Smooth muscle cell (in vitro differentiated cells): Measurements from ENCODE around the gene IFIT5. TPM values are rescaled to one million over a fixed set of nuclear protein-coding genes. Genes with fewer than 3 reads are reported as not detected.
"Not testable (repeated sequence)": the region's sequence is repeated elsewhere in the genome, so short reads cannot be mapped to it uniquely, and the experiment has no call there.

ENCODE experiments used
- DNase-seq: peaks from one replicate; lab custom pipeline; 2025; ENCODE audit not compliant: unreplicated experiment; lab: John Stamatoyannopoulos, UW
- H2AFZ ChIP-seq: fragments of 200-600 bp; sonication (generic); 2 replicates; pipeline ENCODE4 v1.6.0; 2016; ENCODE audit warnings: antibody characterized with exemption, low read depth, mild to moderate bottlenecking
- H3F3A ChIP-seq: fragments of 200-600 bp; sonication (generic); 2 replicates; pipeline ENCODE4 v1.6.0; 2017; ENCODE audit warnings: antibody characterized with exemption, low read depth
- H3K27ac ChIP-seq: fragments of 200-600 bp; sonication (generic); 2 replicates; pipeline ENCODE4 v1.5.1; 2016; ENCODE audit warnings: low read depth, mild to moderate bottlenecking
- H3K27me3 ChIP-seq: fragments of 200-600 bp; sonication (generic); 2 replicates; pipeline ENCODE4 v1.6.1; 2016; ENCODE audit warnings: low read depth, mild to moderate bottlenecking
- H3K36me3 ChIP-seq: fragments of 200-600 bp; sonication (generic); 2 replicates; pipeline ENCODE4 v1.5.1; 2016; ENCODE audit warnings: low read depth
- H3K4me1 ChIP-seq: fragments of 200-600 bp; sonication (generic); 2 replicates; pipeline ENCODE4 v1.5.1; 2016; ENCODE audit warnings: low read depth
- H3K4me2 ChIP-seq: fragments of 200-600 bp; sonication (generic); 2 replicates; pipeline ENCODE4 v1.6.0; 2016; ENCODE audit warnings: mild to moderate bottlenecking
- H3K4me3 ChIP-seq: fragments of 200-600 bp; sonication (generic); 2 replicates; pipeline ENCODE4 v1.5.1; 2016; ENCODE audit warnings: mild to moderate bottlenecking
- H3K79me2 ChIP-seq: fragments of 200-600 bp; sonication (generic); 2 replicates; pipeline ENCODE4 v1.6.0; 2016; ENCODE audit warnings: low read depth, mild to moderate bottlenecking
- H3K9ac ChIP-seq: fragments of 200-600 bp; sonication (generic); 2 replicates; pipeline ENCODE4 v1.6.0; 2016; ENCODE audit warnings: low read depth
- H3K9me3 ChIP-seq: fragments of 200-600 bp; sonication (generic); replicated peaks from 2 replicates; pipeline ENCODE4 v1.5.1; 2016; ENCODE audit warnings: low read depth
- H4K20me1 ChIP-seq: fragments of 200-600 bp; sonication (generic); 2 replicates; pipeline ENCODE4 v1.6.0; 2016; ENCODE audit warnings: low read depth
- CTCF ChIP-seq: fragments of 200-600 bp; sonication (generic); IDR thresholded peaks from 2 replicates; pipeline ENCODE4 v1.5.1; 2017; ENCODE audit warnings: borderline replicate concordance, mild to moderate bottlenecking, antibody characterized with exemption; ENCODE audit not compliant: insufficient read depth, poor library complexity, severe bottlenecking
- WGBS: methylation state at CpG from one replicate; pipeline ENCODE4 v1.1.7; 2016; ENCODE audit warnings: low lambda C conversion rate; 5-methylcytosine and 5-hydroxymethylcytosine counted together
- polyA plus RNA-seq: library from polyadenylated mRNA; unstranded; fragments of >200 nt; fragmentation: Nextera tagmentation; extraction: Ambion mirVana; gene quantifications from 2 replicates; pipeline ENCODE4 v1.2.1, GENCODE V29; 2016
- total RNA-seq: library from RNA; depleted of rRNA; stranded (reverse); fragments of >200 nt; gene quantifications from 2 replicates; pipeline ENCODE4 v1.2.3, GENCODE V29; 2014

Gene IFIT5
- total and polyA plus RNA-seq, 2 experiments from 2014 or later, result 4.9 to 7.7 TPM

GRCh38 chr10:89438525-89438924 is 24.2 kb downstream of the IFIT5 start:
- DNase-seq, result no peak
- Histone ChIP-seq H3K79me2 (no peaks in the 10 kb centered on the region), H3K4me2 (no peak overlapping the region), H2AFZ (no peak overlapping the region), H3K27me3 (no peaks in the 10 kb centered on the region), H3K4me1 (no peaks in the 10 kb centered on the region), H3K4me3 (no peak overlapping the region), H3F3A (no peaks in the 10 kb centered on the region), H3K9me3 (no peaks in the 10 kb centered on the region), H4K20me1 (no peaks in the 10 kb centered on the region), H3K27ac (no peak overlapping the region), H3K9ac (no peak overlapping the region), H3K36me3 (no peaks in the 10 kb centered on the region)
- WGBS, result 58% methylated on average over 4 of the region's 4 CpGs
- no peak for TF ChIP-seq CTCF

DNA sequence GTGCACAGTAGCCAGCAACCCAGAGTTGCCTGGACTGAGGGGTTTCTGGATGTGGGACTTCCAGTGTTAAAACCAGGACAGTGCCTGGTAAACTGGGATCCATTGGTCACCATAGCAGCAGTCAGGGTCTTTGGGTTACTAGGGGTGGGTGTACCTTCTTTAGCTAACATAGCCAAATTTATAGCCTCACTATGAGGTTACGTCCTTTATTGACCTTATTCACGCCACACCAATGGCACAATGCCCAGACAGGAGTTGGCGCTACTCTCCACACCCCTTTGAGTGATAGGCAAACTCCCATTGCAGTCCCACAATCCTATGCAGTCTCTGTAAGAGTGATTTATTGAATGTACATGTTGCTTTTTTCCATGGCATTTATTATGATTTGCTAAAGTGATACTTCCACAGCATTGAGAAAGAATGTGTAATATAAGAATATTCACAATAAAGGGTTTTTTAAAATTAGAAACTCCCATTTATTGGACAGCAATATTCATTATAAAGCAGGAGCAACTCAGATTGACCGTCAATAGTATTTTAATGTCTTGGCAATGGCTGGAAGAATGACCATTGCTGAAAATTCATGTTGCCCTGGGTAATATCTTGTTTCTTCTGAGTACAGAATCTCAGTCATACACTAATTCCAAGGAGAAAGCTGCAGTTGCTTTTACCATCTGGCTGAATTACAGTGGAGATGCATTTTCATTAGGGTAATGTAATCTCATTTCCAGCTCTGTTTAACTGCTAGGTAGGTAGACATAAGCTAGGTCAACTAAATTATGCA is 26.1 kb downstream of the IFIT5 start:
- no peak overlapping the region for H3K4me2 ChIP-seq
- no peak for TF ChIP-seq CTCF
- H4K20me1 ChIP-seq, result no peaks in the 10 kb centered on the region
- DNase-seq, result no peak
- no peaks in the 10 kb centered on the region for H3F3A ChIP-seq
- H3K4me1 ChIP-seq, result no peaks in the 10 kb centered on the region
- no peaks in the 10 kb centered on the region for H3K79me2 ChIP-seq
- no peaks in the 10 kb centered on the region for H3K36me3 ChIP-seq
- no peak overlapping the region for H3K9ac ChIP-seq
- H2AFZ ChIP-seq, result no peak overlapping the region
- H3K27me3 ChIP-seq, result no peaks in the 10 kb centered on the region
- H3K27ac ChIP-seq, result no peak overlapping the region
- no peaks in the 10 kb centered on the region for H3K9me3 ChIP-seq
- 95% methylated on average over 4 of the region's 4 CpGs for WGBS
- no peak overlapping the region for H3K4me3 ChIP-seq

DNA sequence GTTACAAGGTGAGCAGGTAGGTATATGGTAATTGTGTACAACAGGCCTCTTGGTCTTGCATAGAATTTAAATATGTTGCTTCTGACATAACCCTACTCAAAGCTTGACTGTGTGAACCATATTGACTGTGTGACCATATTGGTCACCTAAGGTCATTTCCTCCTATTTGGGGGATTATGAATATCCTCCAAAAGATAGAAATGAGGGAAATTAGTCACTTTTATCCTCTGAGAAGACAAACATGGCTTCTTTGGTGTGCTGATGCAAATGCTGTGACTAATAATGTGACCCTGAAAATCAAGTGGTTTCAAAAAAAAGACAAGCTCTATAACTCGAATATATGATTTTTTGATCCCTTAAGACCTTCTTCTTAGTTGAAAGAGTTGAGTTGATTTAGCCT is 27.9 kb downstream of the IFIT5 start:
- Histone ChIP-seq H3K9ac (no peak overlapping the region), H3K27me3 (no peaks in the 10 kb centered on the region), H3K4me1 (no peaks in the 10 kb centered on the region), H3K4me2 (no peak overlapping the region), H3K36me3 (no peaks in the 10 kb centered on the region), H3K4me3 (no peak overlapping the region), H3K9me3 (no peaks in the 10 kb centered on the region), H4K20me1 (no peaks in the 10 kb centered on the region), H2AFZ (no peak overlapping the region), H3K79me2 (no peaks in the 10 kb centered on the region), H3F3A (no peaks in the 10 kb centered on the region), H3K27ac (no peak overlapping the region)
- 76% methylated on average over 1 of the region's 1 CpG for WGBS
- TF ChIP-seq CTCF, result no peak
- DNase-seq, result no peak

DNA sequence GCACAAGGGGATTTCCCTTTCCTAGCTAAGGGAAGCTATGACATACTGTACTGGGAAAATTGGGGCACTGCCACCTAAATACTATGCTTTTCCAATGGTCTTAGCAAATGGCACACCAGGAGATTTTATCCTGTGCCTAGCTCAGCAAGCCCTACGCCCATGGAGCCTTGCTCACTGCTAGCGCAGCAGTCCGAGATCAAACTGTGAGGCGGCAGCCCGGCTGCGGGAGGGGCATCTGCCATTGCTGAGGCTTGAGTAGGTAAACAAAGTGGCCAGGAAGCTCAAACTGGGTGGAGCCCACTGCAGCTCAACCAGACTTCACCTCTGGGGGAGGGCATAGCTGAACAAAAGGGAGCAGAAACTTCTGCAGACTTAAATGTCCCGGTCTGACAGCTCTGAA is 30.5 kb downstream of the IFIT5 start:
- H4K20me1 ChIP-seq, H3F3A ChIP-seq, H3K4me2 ChIP-seq, H3K79me2 ChIP-seq, DNase-seq, H3K36me3 ChIP-seq, H3K4me1 ChIP-seq, H3K4me3 ChIP-seq, H3K9me3 ChIP-seq, H3K27ac ChIP-seq, H3K9ac ChIP-seq, H2AFZ ChIP-seq, H3K27me3 ChIP-seq: not testable (repeated sequence)
- WGBS, result 98% methylated on average over 7 of the region's 7 CpGs
